HG02610 (cell line): ENCODE results near the gene GPM6B.
"Not testable (repeated sequence)": the region's sequence is repeated elsewhere in the genome, so short reads cannot be mapped to it uniquely, and the experiment has no call there.

Experiments used
- ATAC-seq: cut with Tn5 transposase; IDR thresholded peaks from one replicate; pipeline ENCODE4 v1.9.1; 2021; ENCODE audit warnings: mild to moderate bottlenecking, moderate library complexity; ENCODE audit not compliant: unreplicated experiment

The GPM6B gene

GRCh38 chrX:13733506-13733905 is 83.4 kb downstream of the GPM6B start:
- no peak for ATAC-seq

- no peak for ATAC-seq
Observed at GRCh38 chrX:13732246-13733067, 84.4 kb downstream of the GPM6B start.

- not testable (repeated sequence) for ATAC-seq
Observed at GRCh38 chrX:13730523-13730922, 86.4 kb downstream of the GPM6B start.

GRCh38 chrX:13726583-13726982 is 90.3 kb downstream of the GPM6B start:
- ATAC-seq, result not testable (repeated sequence)

GRCh38 chrX:13724878-13725277 is 92.0 kb downstream of the GPM6B start:
- not testable (repeated sequence) for ATAC-seq

GRCh38 chrX:13721819-13722519 is 94.9 kb downstream of the GPM6B start:
- no peak for ATAC-seq

- ATAC-seq, result no peak
Observed at GRCh38 chrX:13721371-13721770, 95.5 kb downstream of the GPM6B start.
